CD4-positive, alpha-beta T cell treated with Interleukin-6 for 4 hours (primary cell): ENCODE data around the gene SPSB1.

Source experiments
- DNase-seq: peaks from one replicate; pipeline ENCODE4 v3.0.0-alpha.2; 2020; ENCODE audit warnings: mixed read lengths

SPSB1 gene

DNA sequence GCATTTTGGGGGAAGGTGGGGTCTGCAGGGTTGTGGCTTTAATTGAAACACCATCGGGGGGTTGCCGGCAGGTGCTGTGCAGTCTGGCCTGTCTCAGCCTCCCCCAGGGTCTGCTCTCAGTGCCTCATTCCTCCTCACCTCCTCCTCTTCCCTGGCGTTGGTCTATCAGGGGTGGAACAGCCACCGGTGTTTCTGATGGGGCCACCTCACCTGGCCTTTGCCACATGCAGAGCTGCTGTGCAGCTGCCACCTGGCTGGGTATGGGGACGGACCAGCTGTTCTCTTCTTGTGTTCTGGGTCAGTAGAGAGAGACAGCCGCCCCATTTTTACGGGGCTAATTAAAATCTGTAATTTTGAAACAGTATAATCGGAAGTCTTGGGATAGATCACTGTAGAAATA lies 53.9 kb downstream of the SPSB1 start:
- DNase-seq, result no peak

DNA sequence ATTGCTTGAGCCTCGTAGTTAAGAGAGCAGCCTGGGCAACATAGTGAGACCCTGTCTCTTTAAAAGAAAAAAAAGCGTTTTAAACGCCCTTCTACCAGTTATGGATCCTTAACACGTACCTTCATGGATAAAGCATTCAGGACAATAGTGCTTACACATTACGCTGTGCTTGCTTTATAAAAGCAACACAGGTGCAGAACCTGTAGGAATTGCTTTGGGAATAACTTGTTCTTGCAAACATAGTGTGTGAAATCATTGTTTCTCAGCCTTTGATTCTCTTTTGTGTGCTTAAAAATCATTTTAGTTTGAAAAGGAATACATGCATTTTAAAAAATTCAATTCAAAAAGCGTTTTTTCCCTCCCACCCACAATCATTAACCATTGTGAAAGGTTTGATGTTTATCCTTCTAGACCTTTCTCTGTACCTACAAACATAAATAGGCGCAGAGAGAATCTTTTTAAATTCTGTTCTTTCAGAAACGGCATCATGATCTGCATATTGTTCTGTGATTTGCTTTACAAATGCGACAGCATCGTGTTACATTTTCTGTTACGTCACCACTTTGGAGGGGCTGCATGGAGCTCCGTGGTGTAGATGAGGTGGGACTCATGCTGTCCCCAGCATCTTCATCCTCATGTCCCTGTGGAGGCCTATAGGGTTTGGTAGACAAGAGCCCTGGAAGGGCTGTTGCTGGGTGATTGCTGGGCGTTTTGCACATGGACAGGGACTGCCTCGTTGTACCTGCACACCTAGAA lies 54.6 kb downstream of the SPSB1 start:
- no peak for DNase-seq

DNA sequence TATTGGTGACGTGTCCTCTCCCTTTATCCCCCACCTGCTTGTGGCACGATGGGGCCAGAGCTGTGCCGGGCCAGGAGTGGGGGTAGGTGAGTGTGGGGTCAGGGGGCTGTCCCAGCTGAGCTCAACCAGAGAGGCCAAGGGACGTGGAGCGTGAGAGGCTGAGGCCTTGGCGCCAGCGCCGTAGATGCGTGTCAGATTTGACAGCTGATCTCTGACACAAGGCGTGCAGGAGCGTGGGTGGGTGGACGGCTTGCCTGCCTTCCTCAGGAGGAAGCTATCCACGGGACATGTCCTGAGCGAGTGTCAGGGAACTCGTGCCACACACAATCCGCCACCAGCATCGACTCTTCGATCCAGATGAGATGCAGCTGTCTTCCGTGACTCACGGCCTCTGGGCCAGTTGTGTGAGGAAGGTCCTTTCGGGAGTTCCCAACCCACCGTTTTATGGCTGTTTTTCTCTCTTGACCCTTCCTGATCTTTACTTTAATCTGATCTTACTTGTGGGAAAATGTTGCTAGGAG lies 56.7 kb downstream of the SPSB1 start:
- no peak for DNase-seq

DNA sequence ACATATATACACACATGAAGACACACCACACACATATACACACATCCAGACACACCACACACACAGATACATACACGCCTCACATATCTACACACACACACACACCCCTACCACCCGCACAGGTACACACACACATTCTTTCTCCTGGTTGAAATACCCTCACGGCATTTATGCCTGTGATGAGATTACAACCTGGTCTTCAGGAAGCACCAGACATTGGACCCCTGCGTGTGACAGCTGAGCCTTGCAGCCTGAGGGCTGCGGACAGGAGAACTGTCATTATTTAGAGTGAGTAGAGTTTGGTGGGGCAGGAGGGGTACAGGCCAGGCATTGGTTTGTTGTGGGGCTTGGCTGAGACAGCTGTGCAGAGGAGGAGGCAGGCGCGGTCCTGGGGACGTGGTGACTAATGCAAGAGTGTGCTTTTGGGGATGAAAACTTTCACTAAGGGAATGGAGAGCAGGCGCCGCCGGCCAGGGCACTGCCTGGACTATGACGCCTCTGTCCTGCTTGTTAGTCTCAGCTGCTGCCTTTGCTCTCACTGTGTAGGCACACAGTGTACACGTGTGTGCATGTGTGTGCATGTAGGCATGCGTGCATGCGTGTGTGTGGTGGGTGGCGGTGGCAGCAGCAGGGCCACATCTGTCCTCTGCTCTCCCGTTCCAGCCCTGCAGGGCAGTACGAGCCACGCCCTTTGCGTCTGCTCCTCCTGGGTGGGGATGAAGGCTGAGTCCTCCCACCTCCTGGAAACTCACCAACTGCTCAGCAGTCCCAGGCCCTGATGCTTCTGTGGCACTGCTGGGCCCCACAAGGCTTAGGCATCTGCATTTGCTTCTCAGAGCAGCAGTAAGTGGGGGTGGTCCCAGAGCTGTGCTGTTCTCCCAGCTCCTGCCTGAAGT lies 57.6 kb downstream of the SPSB1 start:
- DNase-seq, result no peak

DNA sequence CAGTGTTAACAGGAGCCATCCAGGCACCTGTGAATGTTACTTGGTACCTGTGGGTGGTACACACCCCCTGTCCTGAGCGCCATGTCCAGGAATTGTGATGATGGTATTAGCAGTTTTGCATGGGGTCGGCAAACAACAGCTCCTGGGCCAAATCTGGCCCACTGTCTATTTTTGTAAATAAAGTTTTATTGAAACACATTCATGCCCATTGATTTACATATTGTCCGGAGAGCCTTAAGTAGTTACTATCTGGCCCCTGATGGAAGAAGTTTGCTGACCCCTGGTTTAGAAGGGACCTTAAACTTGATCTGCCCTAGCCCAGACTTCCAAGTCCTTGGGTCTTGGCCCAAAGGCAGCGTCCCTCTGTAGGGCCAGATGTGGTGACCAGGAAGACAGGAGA lies 58.3 kb downstream of the SPSB1 start:
- DNase-seq, result no peak

DNA sequence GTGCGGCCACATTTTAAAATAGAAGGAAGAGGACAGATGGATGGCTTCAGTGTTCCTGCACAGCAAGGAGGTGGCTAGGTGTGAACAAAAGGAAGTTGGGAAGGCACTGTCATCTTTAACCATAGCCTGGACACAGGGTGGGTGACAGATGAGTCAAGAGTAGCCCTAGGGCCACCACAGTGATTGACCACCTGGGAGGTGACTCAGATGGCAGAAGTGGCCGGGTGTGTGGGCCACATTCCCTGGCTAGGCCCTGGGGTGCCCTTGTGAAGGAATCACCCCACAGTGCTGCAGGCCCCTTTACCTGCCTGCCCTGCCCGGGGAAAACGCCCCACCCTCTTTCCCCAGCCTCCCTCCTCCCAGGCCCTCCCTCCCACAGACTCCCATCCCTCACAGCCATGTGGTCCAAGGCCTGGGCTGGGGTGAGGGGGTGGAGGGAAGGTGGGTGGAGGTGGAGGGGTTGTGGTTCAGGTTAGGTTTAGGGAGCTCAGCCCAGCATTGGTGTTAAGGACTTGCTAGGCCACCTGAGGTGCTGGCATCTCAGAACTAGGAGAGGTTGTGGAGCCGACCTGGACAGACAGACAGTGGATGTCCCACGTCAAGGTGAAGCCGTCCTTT lies 59.1 kb downstream of the SPSB1 start:
- no peak for DNase-seq

DNA sequence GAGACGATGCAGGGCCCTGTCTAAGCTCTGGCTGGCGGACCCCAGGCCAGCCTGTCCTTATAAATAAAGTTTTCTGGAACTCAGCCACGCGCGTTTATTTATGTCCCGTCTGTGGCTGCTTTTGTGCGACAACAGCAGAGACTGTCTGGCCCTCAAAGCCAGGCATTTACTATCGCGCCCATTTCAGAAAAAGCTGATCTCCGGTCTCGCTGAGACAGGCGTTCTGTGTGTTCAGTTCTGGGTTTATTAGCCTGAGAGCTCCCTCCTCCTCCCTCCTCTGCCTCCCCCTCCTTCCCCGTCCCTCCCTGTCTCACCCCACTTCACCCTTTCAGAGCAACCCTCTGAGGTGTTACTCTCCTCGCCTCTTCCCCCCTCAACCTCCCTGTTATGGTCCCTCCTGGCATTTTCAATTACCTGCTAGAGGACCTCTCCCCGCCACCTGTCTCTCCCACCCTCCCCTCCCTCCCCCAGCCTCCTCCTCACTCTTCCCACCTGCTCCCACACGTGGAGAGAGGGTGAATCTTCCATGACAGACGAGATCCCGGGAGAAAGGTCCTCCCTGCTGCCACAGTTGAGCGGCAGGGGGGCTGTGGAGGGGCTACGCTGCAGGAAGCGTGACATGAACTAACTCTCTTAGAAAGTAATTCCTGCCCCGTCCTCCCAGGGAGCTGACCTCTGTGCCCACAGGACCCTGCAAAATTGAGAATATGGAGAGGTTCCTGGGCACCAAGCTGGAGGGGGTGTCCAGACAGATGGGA lies 59.9 kb downstream of the SPSB1 start:
- no peak for DNase-seq

DNA sequence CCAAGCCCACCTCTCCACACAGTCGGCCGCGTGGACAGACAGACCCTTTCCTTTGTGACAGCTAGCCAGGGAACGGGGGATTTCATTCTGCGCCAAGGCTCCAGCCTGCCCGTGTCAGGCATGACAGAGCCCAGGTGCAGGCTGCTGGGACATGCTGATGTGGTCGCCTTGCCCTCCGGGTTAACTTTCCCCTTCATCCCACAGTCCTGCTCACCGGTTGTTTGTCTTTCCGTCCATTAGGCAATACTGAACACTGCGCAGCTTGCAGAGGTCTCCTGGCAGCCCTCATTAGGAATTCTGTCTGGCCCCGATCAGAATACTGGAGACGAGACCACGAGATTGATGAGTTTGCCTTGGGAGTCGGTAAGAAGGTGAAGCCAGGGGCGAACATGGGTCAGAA lies 62.8 kb downstream of the SPSB1 start:
- no peak for DNase-seq

DNA sequence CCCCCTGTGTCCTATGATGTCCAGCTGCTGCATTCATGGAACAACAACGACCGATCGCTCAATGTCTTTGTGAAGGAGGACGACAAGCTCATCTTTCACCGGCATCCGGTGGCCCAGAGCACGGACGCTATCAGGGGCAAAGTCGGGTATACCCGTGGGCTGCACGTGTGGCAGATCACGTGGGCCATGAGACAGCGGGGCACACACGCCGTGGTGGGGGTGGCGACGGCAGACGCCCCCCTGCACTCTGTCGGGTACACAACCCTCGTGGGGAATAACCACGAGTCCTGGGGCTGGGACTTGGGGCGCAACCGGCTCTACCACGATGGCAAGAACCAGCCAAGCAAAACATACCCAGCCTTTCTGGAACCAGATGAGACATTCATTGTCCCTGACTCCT lies 63.3 kb downstream of the SPSB1 start:
- no peak for DNase-seq

DNA sequence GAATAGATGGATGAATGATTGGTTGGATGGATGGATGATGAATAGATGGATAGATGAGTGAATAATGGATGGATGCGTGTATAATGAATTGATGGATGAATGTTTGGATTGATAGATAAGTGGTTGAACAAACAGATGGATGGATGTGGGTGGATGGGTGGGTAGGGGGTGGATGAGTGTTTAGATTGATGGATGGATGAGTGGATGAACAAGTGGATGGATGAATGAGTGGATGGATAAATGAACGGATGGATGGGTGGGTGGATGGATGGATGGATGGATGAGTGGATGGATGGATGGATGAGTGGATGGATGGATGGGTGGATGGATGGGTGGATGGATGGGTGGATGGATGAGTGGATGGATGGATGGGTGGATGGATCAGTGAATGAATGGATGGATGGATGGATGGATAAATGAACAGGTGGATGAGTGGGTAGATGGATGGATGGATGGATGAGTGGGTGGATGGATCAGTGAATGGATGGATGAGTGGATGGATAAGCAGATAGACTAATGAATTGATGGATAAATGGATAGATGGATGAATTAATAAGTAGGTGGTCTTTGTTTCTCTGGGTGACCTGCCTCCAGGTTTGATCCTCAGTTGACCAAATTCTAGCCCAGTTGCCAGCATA lies 64.3 kb downstream of the SPSB1 start:
- no peak for DNase-seq

DNA sequence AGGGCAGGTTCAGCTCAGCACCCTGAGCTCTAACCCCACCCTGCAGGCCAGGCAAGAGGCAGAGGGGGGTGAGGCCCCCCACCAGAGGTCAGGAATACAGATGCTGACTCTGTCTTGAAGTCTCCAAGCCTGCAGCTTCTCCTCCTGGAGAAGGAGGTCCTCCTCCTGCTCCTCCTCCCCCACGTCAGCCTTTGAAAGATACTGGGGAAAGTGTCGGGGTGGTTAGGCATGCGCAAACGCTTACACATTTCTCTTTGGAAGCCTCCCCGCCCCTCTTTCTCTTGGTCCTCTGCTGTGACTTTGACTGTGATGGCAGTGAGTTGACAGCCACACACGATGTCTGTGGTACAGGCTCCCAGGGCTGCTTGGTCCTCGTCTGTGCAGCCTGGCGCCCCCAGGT lies 65.3 kb downstream of the SPSB1 start:
- DNase-seq, result no peak

DNA sequence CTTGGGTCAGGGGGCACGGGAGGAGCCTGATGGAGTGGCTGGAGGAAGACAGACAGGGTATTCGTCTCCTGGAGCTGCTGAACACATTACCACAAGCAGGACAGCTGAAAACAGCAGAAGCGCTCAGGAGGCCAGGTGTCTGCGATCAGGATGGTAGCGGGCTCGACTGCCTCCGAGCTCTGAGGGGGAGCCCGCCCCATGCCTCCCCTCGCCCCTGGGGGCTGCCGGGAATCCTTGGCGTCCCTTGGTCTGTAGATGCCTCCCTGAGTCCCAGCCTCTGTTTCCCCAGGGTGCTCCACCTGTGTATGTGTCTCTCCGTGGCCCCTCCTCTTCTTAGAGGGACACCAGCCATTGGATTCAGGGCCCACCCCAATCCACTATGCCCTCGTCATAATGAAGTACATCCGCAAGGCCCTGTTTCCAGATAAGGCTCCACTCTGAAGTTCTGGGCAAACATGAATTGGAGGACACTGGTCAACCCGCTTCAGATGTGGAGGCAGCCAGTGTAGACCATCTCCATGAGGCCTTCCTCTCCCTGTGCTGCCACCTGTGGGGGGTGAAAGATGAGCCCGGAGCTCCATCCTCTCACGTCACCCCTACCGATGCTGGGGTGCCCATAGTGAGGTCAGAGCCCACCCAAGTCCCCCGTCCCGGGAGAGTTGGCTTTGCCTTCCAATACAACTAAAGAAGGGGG lies 67.8 kb downstream of the SPSB1 start:
- DNase-seq, result no peak

DNA sequence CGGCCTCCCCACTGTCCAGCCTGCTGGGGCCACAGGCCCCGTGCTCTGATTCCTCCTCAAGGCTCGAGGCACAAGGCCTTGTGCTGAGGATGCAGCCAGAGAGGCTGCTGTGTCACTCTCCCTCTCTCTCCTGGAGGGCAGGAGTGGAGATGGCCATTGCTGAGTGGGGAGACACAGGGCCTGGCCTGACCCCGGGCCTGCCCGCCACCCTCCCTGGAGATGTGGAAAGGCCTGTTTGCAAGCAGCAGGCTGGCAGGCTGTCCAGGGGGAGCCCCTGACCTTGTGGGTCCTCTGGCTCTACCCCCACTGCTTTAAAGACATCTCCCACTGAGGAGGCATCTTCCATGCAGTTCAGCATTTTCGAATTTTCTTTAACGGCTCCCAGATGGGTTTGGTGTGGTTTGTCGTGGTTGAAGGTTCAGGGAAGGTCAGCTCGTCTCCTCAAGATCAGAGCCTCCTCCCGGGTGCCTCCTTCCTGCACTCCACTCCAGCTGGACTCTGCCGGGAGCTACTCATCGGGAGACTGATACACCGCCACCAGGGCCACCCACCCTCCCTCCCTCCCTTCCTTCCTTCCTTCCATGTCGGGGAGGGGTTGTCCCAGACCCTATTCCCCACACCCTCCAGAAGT lies 69.1 kb downstream of the SPSB1 start:
- DNase-seq, result no peak

DNA sequence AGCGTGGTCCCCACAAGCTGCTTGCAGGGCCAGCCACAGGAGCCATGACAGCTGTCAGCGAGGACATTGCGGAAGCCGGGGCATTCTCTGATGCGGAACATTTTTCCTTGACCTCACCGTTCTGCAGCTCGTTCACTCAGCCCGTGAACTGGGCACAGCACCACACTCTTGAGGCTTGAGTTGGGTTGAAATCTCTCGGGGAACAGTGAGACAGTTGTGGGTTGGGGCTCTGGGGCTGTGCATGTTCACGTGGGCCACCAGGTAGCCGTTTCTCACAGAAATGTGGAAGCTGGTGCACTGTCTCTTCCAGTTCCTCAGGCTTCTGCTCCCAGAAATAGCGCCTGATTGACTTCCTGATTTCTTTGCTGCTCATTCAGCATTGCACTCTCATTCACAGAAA lies 69.8 kb downstream of the SPSB1 start:
- DNase-seq, result no peak

DNA sequence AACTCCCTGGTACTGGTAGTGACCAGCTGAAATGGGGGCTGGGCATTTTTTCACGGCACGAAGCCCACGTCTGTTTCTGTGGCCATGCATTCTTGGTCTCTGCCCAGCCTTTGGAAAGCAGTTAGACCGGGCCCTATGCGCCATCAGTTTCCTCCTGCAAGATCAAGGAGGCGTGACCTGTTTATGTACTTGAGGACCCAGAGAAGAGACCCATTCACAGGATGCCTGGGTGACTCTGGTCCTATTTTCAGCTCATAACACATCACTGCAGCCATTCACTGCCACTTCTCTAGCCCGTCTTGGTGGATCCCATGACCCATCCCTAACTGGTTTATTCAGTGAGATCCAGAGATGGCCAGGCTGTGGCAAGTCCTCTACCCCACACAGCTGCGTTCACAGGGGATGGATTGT lies 70.4 kb downstream of the SPSB1 start:
- no peak for DNase-seq

DNA sequence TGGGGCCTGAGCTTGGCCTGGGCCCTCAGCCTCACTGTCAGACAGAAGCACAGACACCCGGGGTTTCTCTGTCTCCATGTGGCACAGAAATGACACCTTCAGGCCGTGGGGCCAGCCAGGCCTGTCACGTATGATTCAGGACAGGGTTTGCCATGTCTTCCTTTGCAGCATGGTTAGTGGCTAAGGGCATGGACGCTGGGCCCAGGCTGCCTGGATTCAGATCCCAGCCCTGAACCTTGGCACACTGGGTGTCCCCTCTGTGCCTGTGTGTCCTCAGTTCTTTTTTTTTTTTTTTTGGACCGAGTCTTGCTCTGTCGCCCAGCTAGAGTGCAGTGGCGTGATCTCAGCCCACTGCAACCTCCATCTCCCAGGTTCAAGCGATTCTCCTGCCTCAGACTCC lies 73.6 kb downstream of the SPSB1 start:
- DNase-seq, result no peak

DNA sequence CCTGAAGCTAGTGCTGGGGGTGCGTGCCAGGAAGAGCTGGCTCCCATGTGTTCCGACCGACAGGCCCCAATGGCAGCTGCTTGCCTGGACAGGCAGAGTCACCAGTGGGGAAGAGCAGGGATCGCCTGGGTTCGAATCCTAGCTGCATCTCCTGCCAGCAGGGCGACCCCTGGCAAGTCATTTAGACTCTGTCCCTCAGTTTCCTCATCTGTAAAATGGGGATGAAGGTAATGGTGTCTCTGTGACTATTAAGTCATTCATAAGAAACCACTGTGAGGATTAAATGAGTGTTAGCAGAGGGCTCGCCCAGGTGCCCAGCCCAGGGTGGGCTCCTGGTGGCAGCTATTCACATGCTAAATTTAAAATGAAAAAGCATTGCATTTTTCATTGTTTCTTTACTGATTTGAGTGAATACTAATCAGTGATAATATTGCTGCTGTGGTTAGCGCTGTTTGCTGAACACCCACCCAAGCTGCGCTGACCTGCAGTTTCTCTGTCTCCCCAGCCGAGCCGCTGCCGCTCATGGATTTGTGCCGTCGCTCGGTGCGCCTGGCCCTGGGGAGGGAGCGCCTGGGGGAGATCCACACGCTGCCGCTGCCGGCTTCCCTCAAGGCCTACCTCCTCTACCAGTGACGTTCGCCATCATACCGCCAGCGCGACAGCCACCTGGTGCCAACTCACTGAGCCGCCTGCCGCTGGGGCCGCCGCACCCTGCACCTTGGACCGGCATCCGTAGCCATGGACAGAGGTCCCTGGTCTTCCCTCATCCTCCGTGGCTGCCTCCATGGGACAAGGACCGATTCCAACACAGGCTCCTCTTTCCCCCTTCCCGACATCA lies 74.5 kb downstream of the SPSB1 start:
- DNase-seq, result no peak

DNA sequence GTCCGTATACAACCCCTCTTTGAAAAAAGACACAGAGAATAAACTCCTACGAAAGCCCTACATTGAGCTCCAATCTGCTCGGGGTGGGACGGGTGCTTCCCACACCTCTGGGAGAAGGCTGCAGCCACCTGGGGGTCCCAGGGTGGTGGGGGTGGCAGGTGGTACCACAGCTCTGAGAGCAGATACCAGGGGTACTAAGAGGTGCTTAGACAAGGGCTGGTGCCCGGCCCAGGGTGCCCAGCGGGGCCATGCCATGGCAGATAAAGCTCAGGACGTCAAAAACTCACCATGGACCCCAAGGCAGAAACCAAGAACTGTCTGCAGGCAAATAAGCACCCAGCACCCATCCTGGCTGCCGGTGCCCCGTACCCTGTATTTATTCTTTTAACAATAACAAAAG lies 75.1 kb downstream of the SPSB1 start:
- no peak for DNase-seq

DNA sequence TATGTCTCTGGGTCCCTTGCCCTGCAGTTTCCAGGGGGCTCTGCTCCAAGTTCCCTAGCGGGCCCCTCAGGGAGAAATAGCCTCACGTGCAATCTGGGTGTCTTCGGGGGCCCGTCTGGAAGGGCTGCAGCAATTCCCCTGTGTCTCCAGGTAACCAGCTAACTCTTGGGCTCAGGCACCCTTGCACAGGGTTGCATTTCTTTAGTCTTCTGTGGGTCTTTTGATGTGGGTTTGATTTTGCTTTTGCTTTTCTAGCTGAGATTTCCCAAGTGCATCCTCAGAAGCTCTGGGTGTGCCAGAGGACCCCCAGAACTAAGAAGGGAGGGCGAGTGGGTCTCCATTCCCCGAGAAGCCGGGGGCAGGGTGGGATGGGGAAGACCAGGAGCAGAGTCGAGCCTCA lies 75.7 kb downstream of the SPSB1 start:
- no peak for DNase-seq
